ENCODE measurements around the gene TCERG1L. TPM values are rescaled to one million over a fixed set of nuclear protein-coding genes. Genes with fewer than 3 reads are reported as not detected.

The TCERG1L gene
- total RNA-seq, 1 experiment from 2014 or later, result 1.5 TPM

DNA sequence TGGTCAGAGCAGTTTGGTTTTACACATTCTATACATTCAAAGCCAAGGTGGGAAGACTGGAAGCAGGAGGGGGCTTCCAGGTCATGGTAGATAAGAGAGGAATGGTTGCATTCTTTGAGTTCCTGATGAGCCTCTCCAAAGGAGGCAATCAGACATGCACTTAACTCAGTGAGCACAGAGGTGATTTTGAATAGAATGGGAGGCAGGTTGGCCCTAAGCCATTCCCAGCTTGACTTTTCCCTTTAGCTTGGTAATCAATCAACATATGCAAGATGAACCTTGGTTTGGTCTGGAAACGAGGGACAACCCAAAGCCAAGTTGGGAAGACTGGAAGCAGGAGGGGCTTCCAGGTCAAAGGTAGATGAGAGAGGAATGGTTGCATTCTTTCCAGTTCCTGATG is 31.4 kb downstream of the TCERG1L start (continued):
- TF ChIP-seq, protein P1, sequence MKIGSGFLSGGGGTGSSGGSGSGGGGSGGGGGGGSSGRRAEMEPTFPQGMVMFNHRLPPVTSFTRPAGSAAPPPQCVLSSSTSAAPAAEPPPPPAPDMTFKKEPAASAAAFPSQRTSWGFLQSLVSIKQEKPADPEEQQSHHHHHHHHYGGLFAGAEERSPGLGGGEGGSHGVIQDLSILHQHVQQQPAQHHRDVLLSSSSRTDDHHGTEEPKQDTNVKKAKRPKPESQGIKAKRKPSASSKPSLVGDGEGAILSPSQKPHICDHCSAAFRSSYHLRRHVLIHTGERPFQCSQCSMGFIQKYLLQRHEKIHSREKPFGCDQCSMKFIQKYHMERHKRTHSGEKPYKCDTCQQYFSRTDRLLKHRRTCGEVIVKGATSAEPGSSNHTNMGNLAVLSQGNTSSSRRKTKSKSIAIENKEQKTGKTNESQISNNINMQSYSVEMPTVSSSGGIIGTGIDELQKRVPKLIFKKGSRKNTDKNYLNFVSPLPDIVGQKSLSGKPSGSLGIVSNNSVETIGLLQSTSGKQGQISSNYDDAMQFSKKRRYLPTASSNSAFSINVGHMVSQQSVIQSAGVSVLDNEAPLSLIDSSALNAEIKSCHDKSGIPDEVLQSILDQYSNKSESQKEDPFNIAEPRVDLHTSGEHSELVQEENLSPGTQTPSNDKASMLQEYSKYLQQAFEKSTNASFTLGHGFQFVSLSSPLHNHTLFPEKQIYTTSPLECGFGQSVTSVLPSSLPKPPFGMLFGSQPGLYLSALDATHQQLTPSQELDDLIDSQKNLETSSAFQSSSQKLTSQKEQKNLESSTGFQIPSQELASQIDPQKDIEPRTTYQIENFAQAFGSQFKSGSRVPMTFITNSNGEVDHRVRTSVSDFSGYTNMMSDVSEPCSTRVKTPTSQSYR (CRISPR knock-in tag; IDR thresholded peaks at IDR 0.05), result no peak
- TF ChIP-seq, protein P2, sequence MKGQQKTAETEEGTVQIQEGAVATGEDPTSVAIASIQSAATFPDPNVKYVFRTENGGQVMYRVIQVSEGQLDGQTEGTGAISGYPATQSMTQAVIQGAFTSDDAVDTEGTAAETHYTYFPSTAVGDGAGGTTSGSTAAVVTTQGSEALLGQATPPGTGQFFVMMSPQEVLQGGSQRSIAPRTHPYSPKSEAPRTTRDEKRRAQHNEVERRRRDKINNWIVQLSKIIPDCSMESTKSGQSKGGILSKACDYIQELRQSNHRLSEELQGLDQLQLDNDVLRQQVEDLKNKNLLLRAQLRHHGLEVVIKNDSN (CRISPR knock-in tag; IDR thresholded peaks at IDR 0.05), result no peak
- TF ChIP-seq ZNF263 (CRISPR knock-in tag; IDR thresholded peaks at IDR 0.05; ENCODE audit: low read depth), result no peak
- no peak for TF ChIP-seq ATF1 (CRISPR knock-in tag; IDR thresholded peaks at IDR 0.05)
- TF ChIP-seq ZNF232 (CRISPR knock-in tag; IDR thresholded peaks at IDR 0.05), result no peak
- TF ChIP-seq ZNF138 (CRISPR knock-in tag; conservative IDR thresholded peaks at IDR 0.05), result no peak
- TF ChIP-seq ZBTB21 (CRISPR knock-in tag; IDR thresholded peaks at IDR 0.05; ENCODE audit: borderline replicate concordance), result no peak
- TF ChIP-seq, protein P3, sequence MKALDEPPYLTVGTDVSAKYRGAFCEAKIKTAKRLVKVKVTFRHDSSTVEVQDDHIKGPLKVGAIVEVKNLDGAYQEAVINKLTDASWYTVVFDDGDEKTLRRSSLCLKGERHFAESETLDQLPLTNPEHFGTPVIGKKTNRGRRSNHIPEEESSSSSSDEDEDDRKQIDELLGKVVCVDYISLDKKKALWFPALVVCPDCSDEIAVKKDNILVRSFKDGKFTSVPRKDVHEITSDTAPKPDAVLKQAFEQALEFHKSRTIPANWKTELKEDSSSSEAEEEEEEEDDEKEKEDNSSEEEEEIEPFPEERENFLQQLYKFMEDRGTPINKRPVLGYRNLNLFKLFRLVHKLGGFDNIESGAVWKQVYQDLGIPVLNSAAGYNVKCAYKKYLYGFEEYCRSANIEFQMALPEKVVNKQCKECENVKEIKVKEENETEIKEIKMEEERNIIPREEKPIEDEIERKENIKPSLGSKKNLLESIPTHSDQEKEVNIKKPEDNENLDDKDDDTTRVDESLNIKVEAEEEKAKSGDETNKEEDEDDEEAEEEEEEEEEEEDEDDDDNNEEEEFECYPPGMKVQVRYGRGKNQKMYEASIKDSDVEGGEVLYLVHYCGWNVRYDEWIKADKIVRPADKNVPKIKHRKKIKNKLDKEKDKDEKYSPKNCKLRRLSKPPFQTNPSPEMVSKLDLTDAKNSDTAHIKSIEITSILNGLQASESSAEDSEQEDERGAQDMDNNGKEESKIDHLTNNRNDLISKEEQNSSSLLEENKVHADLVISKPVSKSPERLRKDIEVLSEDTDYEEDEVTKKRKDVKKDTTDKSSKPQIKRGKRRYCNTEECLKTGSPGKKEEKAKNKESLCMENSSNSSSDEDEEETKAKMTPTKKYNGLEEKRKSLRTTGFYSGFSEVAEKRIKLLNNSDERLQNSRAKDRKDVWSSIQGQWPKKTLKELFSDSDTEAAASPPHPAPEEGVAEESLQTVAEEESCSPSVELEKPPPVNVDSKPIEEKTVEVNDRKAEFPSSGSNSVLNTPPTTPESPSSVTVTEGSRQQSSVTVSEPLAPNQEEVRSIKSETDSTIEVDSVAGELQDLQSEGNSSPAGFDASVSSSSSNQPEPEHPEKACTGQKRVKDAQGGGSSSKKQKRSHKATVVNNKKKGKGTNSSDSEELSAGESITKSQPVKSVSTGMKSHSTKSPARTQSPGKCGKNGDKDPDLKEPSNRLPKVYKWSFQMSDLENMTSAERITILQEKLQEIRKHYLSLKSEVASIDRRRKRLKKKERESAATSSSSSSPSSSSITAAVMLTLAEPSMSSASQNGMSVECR (CRISPR knock-in tag; IDR thresholded peaks at IDR 0.05; ENCODE audit: borderline replicate concordance), result no peak

DNA sequence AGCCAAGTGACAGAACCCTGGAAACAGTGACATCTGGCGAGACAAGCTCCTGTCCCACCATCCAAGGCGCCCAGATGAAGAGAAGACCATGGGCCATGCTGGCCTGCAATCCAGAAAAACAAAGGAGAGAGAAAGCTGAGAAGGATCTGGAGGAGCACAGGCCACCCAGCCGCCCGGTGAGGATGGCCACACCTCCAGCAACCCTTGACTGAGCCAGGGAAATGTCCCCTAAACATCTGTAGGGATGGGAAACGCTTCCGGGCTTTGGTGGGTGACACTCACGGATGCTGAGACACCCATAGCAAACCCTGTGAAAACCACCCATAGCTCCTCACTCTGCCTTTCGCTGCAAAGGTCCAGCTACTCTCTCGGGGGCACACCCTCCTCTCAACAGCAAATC is 32.0 kb downstream of the TCERG1L start:
- DNase-seq (ENCODE audit: low spot score) (no peak), ATAC-seq (no peak)
- Mint-ChIP-seq H3K4me3 (no peak overlapping the region), H3K27ac (no peak overlapping the region), H3K36me3 (peaks cover 58% of the 10 kb centered on the region), H3K9me3 (peaks cover 57% of the 10 kb centered on the region), H3K4me1 (no peaks in the 10 kb centered on the region), H3K27me3 (ENCODE audit: low read depth) (peaks cover 9% of the 10 kb centered on the region)
- ChIA-PET POLR2A (no interaction called here), CTCF (no interaction called here)
- TF ChIP-seq, protein P4, sequence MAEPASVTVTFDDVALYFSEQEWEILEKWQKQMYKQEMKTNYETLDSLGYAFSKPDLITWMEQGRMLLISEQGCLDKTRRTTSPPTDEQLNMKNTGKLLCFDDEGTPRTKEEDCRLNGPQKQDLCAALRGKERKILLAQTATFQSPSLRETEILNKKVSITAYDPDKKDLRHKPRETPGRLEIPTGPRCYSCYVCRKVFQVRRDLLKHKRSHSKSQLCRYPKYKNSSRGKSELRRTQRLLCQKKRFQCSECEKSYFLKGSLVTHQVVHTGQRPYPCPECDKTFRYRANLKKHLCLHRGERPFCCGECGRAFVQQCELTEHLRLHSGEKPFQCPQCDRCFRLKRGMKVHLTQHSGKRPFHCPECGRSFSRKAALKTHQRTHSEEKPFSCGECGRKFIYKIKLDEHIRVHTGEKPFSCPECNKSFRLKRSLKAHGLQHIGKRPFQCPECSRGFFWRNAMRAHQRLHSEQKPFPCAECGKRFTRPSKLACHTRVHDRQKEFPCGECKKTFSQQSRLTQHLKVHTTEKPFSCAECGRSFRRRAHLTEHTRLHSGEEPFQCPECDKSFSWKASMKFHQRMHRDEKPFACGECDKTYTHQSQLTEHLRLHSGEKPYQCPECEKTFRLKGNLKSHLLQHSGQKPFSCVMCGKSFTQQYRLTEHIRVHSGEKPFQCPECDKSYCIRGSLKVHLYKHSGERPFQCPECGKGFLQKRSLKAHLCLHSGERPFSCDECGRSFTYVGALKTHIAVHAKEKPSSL (CRISPR knock-in tag; conservative IDR thresholded peaks at IDR 0.05), result no peak
- TF ChIP-seq NFYB (CRISPR knock-in tag; conservative IDR thresholded peaks at IDR 0.05; ENCODE audit: low read depth) (no peak), CREM (CRISPR knock-in tag; IDR thresholded peaks at IDR 0.05) (no peak), SOX15 (CRISPR knock-in tag; IDR thresholded peaks at IDR 0.05) (no peak), RORB (CRISPR knock-in tag; IDR thresholded peaks at IDR 0.05) (no peak), ZNF671 (CRISPR knock-in tag; IDR thresholded peaks at IDR 0.05) (no peak), ETV6 (CRISPR knock-in tag; IDR thresholded peaks at IDR 0.05) (no peak), ZNF232 (CRISPR knock-in tag; IDR thresholded peaks at IDR 0.05) (no peak), TEAD4 (CRISPR knock-in tag; IDR thresholded peaks at IDR 0.05) (no peak)
- TF ChIP-seq, protein P5, sequence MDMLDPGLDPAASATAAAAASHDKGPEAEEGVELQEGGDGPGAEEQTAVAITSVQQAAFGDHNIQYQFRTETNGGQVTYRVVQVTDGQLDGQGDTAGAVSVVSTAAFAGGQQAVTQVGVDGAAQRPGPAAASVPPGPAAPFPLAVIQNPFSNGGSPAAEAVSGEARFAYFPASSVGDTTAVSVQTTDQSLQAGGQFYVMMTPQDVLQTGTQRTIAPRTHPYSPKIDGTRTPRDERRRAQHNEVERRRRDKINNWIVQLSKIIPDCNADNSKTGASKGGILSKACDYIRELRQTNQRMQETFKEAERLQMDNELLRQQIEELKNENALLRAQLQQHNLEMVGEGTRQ (CRISPR knock-in tag; IDR thresholded peaks at IDR 0.05), result no peak
- TF ChIP-seq, protein P3 (CRISPR knock-in tag; IDR thresholded peaks at IDR 0.05; ENCODE audit: borderline replicate concordance), result no peak
- TF ChIP-seq, protein P6, sequence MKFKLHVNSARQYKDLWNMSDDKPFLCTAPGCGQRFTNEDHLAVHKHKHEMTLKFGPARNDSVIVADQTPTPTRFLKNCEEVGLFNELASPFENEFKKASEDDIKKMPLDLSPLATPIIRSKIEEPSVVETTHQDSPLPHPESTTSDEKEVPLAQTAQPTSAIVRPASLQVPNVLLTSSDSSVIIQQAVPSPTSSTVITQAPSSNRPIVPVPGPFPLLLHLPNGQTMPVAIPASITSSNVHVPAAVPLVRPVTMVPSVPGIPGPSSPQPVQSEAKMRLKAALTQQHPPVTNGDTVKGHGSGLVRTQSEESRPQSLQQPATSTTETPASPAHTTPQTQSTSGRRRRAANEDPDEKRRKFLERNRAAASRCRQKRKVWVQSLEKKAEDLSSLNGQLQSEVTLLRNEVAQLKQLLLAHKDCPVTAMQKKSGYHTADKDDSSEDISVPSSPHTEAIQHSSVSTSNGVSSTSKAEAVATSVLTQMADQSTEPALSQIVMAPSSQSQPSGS (CRISPR knock-in tag; IDR thresholded peaks at IDR 0.05; ENCODE audit: borderline replicate concordance, low read depth), result no peak

All from WTC11 (cell line).